Stomach (tissue), 4 donors: ENCODE data around the gene PNPLA5.

Source experiments
- CTCF ChIP-seq, 7 experiments: fragments of 450-650 bp in 4 of 7; fragments of 200-600 bp in 3 of 7; sonication (generic) in 3 of 7; IDR thresholded peaks; one replicate each; pipeline ENCODE4 v1.5.1; 2016 to 2019; ENCODE audit warnings: antibody characterized with exemption in 7 of 7, control low read depth in 2 of 7, mild to moderate bottlenecking in 1 of 7
- POLR2AphosphoS5 ChIP-seq, 3 donors: sonication (generic); formaldehyde crosslinking; IDR thresholded peaks; one replicate each; pipeline ENCODE4 v1.6.1; 2016; ENCODE audit warnings: antibody characterized with exemption in 3 of 3

- TF ChIP-seq CTCF (IDR thresholded peaks at IDR 0.05) (no peak), POLR2AphosphoS5 (IDR thresholded peaks at IDR 0.05) (no peak)
Observed at GRCh38 chr22:43922123-43922522, 30.3 kb upstream of the PNPLA5 start.
